OCI-LY3 (cell line): ENCODE results near the gene SERHL2.

Experiments
- CTCF ChIP-seq: fragments of 200-600, 300-600 bp; sonication (generic); IDR thresholded peaks from 2 replicates; pipeline ENCODE4 v1.5.1; 2014; ENCODE audit warnings: antibody characterized with exemption, low read length, low read depth
- EZH2phosphoT487 ChIP-seq: fragments of 200-600 bp; shearing (Covaris generic); IDR thresholded peaks from 2 replicates; pipeline ENCODE4 v1.6.1; 2018; ENCODE audit warnings: antibody characterized with exemption, mixed run types, low read depth

- TF ChIP-seq CTCF (no peak), EZH2phosphoT487 (no peak)
These were observed 42.6 kb downstream of the SERHL2 start for GRCh38 chr22:42596336-42596735.
